HCT116 (cell line): ENCODE measurements around the gene AXL.

Experiments used
- EZH2 ChIP-seq: fragments of 200-600 bp; sonication (generic); IDR thresholded peaks from 2 replicates; pipeline ENCODE4 v1.6.1; 2017; ENCODE audit warnings: antibody characterized with exemption, mixed run types
- EZH2phosphoT487 ChIP-seq: fragments of 200-600 bp; IDR thresholded peaks from 2 replicates; pipeline ENCODE4 v1.6.1; 2018; ENCODE audit warnings: antibody characterized with exemption, borderline replicate concordance
- POLR2A ChIP-seq: IDR thresholded peaks from 2 replicates; pipeline ENCODE4 v1.7.0; 2011; ENCODE audit warnings: borderline replicate concordance; ENCODE audit not compliant: insufficient read depth, insufficient read length; ENCODE audit errors: extremely low read depth
- POLR2AphosphoS5 ChIP-seq: IDR thresholded peaks from 2 replicates; pipeline ENCODE4 v1.6.1; 2011; ENCODE audit warnings: mild to moderate bottlenecking, low read depth, low read length, moderate library complexity
- YY1 ChIP-seq: IDR thresholded peaks from 2 replicates; pipeline ENCODE4 v1.6.1; 2011; ENCODE audit warnings: low read length, low read depth, moderate library complexity, mild to moderate bottlenecking; ENCODE audit not compliant: insufficient replicate concordance; ENCODE audit errors: extremely low read depth
- ZNF274 ChIP-seq: fragments of 200-500 bp; sonication (Bioruptor generic); IDR thresholded peaks from 2 replicates; pipeline ENCODE4 v1.6.1; 2014; ENCODE audit warnings: mild to moderate bottlenecking, low read depth, low read length, inconsistent platforms
- TF ChIP-seq, protein P1 (sequence below): IDR thresholded peaks from 2 replicates; pipeline ENCODE4 v1.6.1; 2012; ENCODE audit warnings: low read depth
- TF ChIP-seq, protein P2 (sequence below): IDR thresholded peaks from 2 replicates; pipeline ENCODE4 v1.6.1; 2012
- TF ChIP-seq, protein P3 (sequence below): IDR thresholded peaks from 2 replicates; pipeline ENCODE4 v1.6.1; 2011; ENCODE audit warnings: mild to moderate bottlenecking, low read length, moderate library complexity; ENCODE audit not compliant: insufficient replicate concordance; ENCODE audit errors: extremely low read depth
- TF ChIP-seq, protein P4 (sequence below), 3 experiments: fragments of 200-600 bp in 1 of 3; sonication (generic) in 1 of 3; IDR thresholded peaks in 2 of 3; conservative IDR thresholded peaks in 1 of 3; 2 replicates each; pipeline ENCODE4 v1.5.1; 2012 to 2017; ENCODE audit warnings: low read depth in 2 of 3, low read length in 2 of 3, antibody characterized with exemption in 1 of 3, borderline replicate concordance in 1 of 3, control low read depth in 1 of 3, mild to moderate bottlenecking in 1 of 3, mixed read lengths in 1 of 3, mixed run types in 1 of 3, moderate library complexity in 1 of 3; ENCODE audit not compliant: insufficient read depth in 1 of 3
- TF ChIP-seq, protein P5 (sequence below): IDR thresholded peaks from 2 replicates; pipeline ENCODE4 v1.6.1; 2012

DNA sequence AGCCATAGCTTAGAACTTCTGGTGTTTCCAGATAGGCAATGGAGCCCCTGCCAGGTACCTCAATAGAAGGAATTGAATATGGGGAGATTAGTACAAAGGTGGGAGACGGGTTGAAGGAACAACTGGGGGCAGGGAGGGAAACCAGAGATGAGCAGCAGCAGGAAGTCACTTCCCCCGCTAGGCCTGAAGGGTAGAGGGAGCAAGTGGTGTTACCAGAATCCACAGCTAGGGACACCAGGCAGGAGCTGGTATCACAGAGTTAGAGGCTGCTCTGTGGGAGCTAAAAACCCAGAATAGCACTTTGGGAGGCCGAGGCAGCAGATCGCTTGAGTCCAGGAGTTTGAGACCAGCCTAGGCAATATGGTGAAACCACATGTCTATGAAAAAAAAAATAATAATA lies 29.9 kb downstream of the AXL start:
- TF ChIP-seq ZNF274 (no peak), POLR2AphosphoS5 (no peak), POLR2A (no peak), EZH2 (no peak), YY1 (no peak), EZH2phosphoT487 (no peak)
- TF ChIP-seq, protein P1, sequence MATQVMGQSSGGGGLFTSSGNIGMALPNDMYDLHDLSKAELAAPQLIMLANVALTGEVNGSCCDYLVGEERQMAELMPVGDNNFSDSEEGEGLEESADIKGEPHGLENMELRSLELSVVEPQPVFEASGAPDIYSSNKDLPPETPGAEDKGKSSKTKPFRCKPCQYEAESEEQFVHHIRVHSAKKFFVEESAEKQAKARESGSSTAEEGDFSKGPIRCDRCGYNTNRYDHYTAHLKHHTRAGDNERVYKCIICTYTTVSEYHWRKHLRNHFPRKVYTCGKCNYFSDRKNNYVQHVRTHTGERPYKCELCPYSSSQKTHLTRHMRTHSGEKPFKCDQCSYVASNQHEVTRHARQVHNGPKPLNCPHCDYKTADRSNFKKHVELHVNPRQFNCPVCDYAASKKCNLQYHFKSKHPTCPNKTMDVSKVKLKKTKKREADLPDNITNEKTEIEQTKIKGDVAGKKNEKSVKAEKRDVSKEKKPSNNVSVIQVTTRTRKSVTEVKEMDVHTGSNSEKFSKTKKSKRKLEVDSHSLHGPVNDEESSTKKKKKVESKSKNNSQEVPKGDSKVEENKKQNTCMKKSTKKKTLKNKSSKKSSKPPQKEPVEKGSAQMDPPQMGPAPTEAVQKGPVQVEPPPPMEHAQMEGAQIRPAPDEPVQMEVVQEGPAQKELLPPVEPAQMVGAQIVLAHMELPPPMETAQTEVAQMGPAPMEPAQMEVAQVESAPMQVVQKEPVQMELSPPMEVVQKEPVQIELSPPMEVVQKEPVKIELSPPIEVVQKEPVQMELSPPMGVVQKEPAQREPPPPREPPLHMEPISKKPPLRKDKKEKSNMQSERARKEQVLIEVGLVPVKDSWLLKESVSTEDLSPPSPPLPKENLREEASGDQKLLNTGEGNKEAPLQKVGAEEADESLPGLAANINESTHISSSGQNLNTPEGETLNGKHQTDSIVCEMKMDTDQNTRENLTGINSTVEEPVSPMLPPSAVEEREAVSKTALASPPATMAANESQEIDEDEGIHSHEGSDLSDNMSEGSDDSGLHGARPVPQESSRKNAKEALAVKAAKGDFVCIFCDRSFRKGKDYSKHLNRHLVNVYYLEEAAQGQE, result no peak
- TF ChIP-seq, protein P2, sequence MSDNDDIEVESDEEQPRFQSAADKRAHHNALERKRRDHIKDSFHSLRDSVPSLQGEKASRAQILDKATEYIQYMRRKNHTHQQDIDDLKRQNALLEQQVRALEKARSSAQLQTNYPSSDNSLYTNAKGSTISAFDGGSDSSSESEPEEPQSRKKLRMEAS, result no peak
- TF ChIP-seq, protein P3, sequence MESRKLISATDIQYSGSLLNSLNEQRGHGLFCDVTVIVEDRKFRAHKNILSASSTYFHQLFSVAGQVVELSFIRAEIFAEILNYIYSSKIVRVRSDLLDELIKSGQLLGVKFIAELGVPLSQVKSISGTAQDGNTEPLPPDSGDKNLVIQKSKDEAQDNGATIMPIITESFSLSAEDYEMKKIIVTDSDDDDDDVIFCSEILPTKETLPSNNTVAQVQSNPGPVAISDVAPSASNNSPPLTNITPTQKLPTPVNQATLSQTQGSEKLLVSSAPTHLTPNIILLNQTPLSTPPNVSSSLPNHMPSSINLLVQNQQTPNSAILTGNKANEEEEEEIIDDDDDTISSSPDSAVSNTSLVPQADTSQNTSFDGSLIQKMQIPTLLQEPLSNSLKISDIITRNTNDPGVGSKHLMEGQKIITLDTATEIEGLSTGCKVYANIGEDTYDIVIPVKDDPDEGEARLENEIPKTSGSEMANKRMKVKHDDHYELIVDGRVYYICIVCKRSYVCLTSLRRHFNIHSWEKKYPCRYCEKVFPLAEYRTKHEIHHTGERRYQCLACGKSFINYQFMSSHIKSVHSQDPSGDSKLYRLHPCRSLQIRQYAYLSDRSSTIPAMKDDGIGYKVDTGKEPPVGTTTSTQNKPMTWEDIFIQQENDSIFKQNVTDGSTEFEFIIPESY, result no peak
- TF ChIP-seq, protein P4, sequence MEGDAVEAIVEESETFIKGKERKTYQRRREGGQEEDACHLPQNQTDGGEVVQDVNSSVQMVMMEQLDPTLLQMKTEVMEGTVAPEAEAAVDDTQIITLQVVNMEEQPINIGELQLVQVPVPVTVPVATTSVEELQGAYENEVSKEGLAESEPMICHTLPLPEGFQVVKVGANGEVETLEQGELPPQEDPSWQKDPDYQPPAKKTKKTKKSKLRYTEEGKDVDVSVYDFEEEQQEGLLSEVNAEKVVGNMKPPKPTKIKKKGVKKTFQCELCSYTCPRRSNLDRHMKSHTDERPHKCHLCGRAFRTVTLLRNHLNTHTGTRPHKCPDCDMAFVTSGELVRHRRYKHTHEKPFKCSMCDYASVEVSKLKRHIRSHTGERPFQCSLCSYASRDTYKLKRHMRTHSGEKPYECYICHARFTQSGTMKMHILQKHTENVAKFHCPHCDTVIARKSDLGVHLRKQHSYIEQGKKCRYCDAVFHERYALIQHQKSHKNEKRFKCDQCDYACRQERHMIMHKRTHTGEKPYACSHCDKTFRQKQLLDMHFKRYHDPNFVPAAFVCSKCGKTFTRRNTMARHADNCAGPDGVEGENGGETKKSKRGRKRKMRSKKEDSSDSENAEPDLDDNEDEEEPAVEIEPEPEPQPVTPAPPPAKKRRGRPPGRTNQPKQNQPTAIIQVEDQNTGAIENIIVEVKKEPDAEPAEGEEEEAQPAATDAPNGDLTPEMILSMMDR (IDR thresholded peaks at IDR 0.05 in 2 of 3, conservative IDR thresholded peaks at IDR 0.05 in 1 of 3; ENCODE audit: borderline replicate concordance in 1 of 3, insufficient read depth in 1 of 3, low read depth in 2 of 3, low read length in 2 of 3), result no peak
- TF ChIP-seq, protein P5, sequence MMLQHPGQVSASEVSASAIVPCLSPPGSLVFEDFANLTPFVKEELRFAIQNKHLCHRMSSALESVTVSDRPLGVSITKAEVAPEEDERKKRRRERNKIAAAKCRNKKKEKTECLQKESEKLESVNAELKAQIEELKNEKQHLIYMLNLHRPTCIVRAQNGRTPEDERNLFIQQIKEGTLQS, result no peak
